GM19023 (cell line): ENCODE data around the gene TPSD1.
"Not testable (repeated sequence)": the region's sequence is repeated elsewhere in the genome, so short reads cannot be mapped to it uniquely, and the experiment has no call there.

Experiments
- ATAC-seq: cut with Tn5 transposase; IDR thresholded peaks from one replicate; pipeline ENCODE4 v1.9.1; 2021; ENCODE audit warnings: mild to moderate bottlenecking, moderate library complexity; ENCODE audit not compliant: unreplicated experiment

TPSD1 gene

GRCh38 chr16:1220841-1221627, 34.8 kb upstream of the TPSD1 start:
- no peak for ATAC-seq

DNA sequence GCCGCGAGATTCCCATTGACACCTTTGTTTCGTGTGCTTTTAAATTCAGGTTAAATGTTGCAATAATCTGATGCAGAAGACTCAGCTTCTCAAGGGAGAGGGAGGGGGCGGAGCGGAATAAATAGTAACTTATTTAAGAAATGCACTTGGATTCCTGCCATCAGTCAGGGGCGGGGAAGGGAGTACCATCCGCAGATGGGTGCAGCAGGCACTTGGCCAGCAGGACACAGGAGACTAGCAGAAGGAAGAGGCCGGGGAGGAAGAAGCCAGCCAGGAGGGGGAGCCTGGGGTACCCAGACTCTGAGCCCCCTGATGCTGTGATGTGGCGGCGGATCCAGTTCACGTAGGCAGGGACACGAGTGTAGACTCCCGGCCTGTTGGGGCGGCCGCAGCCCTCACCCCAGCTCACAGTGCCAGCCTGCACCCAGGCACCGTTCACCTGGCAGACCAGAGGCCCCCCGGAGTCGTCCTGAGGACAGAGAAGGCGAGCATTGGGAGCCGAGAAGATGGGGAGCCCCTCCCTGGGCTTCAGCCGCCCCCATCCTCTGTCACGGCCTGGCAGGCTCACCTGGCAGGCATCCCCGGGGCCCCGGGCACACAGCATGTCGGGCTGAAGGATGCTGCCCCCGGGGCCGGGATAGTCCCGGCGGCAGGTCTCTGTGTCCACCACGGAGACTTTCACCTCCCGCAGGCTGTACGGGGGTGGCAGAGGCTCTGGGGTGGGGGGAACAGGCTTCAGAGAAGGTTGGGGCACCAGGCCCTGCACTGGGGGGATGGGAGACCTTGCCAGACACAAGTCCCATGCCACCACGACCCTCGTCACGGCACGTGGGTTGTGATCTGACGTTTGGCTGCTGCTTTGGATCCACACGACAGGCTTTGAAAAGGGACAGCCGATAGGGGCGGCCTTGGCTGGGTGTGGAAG, 34.0 kb upstream of the TPSD1 start:
- no peak for ATAC-seq

- ATAC-seq = no peak
These were observed 33.1 kb upstream of the TPSD1 start for GRCh38 chr16:1222553-1223354.

DNA sequence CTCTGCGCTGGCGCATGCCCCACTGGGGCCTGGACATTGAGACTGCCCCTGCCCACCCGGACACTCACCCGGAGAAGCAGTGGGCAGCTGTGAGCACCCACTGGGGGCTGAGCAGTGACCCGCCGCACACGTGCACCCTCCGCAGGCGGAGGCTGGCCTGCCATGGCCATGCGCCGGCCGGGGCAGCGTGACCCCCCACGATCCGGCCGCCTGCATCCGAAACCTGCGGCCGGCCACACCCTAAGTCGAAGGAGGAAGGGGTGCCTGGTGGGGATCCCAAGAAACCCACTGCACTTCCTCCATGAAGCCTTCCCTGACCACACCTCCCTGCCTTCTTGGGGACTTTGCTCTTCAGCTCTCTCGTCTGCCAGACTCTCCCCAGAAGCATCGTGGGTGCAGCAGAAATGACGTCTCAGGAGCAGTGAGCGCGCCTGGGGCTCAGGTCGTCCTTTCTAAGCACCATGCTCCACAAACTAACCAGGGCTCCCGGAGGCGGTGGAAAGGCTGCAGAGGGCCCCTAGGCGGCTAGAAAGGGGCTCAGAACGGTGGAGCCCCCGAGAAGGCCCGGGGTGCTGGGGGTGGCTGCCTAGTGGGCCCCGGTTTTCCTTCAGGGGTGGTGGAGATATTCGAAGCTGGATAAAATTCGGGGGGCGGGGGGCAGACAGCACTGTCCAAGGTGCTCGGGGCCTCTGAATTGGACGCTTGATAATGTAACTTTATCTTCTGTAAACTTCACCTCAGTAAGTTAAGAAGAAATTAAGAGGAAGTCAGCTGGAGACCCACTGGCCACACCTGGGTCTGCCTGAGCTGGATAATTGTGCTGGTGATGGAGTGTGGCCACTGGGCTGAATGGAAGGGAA, 32.3 kb upstream of the TPSD1 start:
- ATAC-seq = no peak

GRCh38 chr16:1224558-1224957, 31.3 kb upstream of the TPSD1 start:
- no peak for ATAC-seq

- no peak for ATAC-seq
These were observed 30.8 kb upstream of the TPSD1 start, which contains the start of gene TPSG1 for GRCh38 chr16:1225051-1225451. Gene TPSG1 (minus strand): TSS chr16:1225268. CDS start chr16:1225252, 16 bp downstream.

GRCh38 chr16:1225728-1226311, 30.0 kb upstream of the TPSD1 start:
- ATAC-seq = not testable (repeated sequence)

- not testable (repeated sequence) for ATAC-seq
These were observed 29.2 kb upstream of the TPSD1 start for GRCh38 chr16:1226692-1227091.

GRCh38 chr16:1228227-1228626, 27.6 kb upstream of the TPSD1 start:
- not testable (repeated sequence) for ATAC-seq

GRCh38 chr16:1229476-1229875, 26.4 kb upstream of the TPSD1 start:
- not testable (repeated sequence) for ATAC-seq

- not testable (repeated sequence) for ATAC-seq
These were observed 25.8 kb upstream of the TPSD1 start, which contains the start of gene TPSB2 for GRCh38 chr16:1230084-1230470. Gene TPSB2 (minus strand): TSS chr16:1230184. CDS start chr16:1229951, 233 bp downstream.

DNA sequence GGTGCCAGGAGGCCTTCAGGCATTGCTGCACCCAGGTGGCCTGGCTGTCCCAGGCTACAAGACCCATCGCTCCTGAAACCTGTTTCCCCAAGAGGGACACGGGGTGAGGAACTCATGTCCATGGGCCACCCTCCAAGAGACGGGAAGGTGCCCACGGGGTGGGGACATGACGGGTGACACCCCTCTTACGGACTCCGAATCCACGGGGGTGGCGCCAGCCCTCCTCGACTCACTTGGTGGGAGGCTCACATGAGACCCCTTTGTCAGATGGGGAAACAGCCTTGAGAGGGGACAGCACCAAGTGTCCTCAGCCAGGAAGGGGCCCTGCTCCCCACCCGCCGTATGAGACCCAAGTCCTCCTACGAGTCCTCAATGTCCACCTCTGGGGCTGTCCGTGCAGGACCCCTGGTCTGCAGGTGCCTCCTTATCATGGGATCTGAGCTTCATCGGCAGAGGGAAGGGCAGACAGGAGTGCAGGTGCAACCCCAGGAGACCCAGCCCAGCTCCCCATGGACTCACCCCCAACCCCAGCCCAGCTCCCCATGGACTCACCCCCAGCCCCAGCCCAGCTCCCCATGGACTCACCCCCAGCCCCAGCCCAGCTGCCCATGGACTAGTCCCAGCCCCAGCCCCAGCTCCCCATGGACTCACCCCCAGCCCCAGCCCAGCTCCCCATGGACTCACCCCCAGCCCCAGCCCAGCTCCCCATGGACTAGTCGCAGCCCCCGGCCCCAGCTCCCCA, 25.2 kb upstream of the TPSD1 start:
- ATAC-seq = not testable (repeated sequence)

DNA sequence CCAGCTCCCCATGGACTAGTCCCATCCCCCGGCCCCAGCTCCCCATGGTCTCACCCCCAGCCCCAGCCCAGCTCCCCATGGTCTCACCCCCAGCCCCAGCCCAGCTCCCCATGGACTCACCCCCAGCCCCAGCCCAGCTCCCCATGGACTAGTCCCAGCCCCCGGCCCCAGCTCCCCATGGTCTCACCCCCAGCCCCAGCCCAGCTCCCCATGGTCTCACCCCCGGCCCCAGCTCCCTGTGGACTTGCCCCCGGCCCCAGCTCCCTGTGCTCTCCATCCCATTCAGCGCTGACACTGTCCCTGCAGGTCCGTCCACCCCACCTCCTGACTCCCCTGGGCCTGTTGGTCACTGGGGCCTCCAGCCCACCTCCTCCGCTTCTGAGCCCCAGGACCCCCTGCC, 24.6 kb upstream of the TPSD1 start:
- not testable (repeated sequence) for ATAC-seq

- ATAC-seq = not testable (repeated sequence)
These were observed 23.7 kb upstream of the TPSD1 start for GRCh38 chr16:1232049-1232748.

GRCh38 chr16:1236659-1237058, 19.2 kb upstream of the TPSD1 start:
- not testable (repeated sequence) for ATAC-seq

DNA sequence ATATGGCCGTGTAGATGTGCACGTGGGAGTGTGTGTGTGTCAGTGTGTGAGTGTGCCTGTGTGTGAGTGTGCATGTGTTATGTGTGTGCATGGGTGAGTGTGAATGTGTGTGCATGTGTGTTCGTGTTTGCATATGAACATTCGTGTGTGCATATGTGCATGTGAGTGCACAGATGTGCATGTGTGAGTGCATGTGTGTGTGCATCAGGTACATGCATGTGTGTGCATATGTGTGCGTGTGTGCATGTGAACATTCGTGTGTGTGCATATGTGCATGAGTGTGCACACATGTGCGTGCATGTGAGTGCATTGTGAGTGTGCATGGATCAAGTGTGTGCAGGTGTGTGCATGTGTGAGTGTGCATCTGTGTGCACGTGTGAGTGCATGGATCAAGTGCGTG, 17.9 kb upstream of the TPSD1 start:
- ATAC-seq = no peak

DNA sequence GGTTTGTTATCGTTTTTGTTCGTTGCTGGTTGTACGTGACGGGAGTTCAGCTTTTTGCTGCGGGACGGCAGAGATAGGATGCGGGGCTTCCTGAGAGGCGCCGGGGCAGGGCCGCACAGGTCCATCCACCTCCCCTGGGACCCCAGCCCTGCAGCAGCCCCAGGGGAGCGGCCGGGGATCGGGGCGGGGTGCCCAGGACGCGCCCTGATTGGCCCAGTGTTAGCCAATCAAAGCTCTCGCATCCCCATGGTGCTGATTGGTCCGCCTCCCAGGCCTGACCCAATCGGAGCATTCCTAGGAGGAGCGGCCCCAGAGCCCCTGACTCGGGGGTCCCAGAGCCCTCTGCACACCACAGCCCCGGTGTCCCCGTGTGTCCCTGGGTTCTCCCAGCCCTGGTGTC, 17.0 kb upstream of the TPSD1 start:
- ATAC-seq = not testable (repeated sequence)

GRCh38 chr16:1239575-1239974, 16.3 kb upstream of the TPSD1 start:
- not testable (repeated sequence) for ATAC-seq
